ENCODE data around the gene RFNG.

- TF ChIP-seq POLR2A (IDR thresholded peaks at IDR 0.05) (no peak), CTCF (IDR thresholded peaks at IDR 0.05) (no peak)
These were observed 36.2 kb downstream of the RFNG start for GRCh38 chr17:82015311-82015971.

Data from right lobe of liver (tissue), 4 donors.